HG03460 (cell line): ENCODE results near the gene B4GALT2.

Source experiments
- ATAC-seq: cut with Tn5 transposase; IDR thresholded peaks from one replicate; pipeline ENCODE4 v1.9.1; 2021; ENCODE audit not compliant: unreplicated experiment

Gene B4GALT2

DNA sequence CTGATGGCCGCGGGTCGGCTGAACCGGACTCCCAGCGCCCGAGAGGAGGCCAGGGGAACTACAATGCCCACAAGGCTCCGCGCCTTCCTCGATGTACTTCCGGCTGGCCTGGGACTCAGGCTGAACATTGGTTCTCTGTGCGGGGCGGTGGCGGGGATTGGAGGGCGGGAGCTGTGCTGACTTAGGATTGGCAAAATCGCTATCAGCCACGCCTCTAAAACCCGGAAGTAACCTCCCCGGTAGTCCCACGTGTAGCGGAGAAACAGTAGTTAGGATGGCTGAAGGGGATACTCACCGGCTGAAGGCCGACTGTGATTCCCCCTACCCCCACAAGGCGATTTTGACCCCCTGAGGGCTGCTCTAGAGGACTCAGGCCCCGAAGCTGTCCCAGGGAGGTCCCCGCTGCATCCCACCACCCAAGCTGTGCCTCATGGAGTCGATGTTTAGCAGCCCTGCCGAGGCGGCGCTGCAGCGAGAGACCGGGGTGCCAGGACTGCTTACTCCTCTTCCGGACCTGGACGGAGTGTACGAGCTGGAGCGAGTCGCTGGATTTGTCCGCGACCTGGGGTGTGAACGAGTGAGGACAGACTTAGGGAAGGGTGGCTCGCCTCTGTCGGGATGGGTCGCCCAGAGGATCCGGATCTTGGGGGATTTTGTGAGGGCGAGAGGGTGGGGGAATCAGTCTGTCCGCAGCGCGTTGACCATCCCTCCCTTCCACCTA lies 9.1 kb upstream of the B4GALT2 start, which contains the start of gene DPH2:
Gene DPH2 (plus strand): TSS at position 265 of the 721 bp plus-strand sequence. CDS start 166 bp downstream, at position 431.
- peak; percentile 68 for ATAC-seq

DNA sequence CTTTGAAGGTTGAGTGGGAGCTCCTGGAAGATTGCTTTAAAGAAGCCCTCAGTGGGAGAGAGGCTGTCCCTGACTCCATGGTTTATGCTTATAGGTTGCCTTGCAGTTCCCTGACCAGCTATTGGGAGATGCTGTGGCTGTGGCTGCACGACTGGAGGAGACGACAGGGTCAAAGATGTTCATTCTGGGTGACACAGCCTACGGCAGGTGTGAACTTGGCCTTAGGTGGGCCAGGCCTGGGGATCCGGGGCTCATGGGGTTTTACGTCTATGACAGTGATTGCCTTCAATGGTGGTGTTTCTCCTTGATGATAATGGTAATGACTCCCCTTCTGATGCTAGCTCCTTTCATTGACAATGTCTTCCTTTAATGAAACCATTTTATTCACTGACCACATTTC lies 8.5 kb upstream of the B4GALT2 start:
- no peak for ATAC-seq

DNA sequence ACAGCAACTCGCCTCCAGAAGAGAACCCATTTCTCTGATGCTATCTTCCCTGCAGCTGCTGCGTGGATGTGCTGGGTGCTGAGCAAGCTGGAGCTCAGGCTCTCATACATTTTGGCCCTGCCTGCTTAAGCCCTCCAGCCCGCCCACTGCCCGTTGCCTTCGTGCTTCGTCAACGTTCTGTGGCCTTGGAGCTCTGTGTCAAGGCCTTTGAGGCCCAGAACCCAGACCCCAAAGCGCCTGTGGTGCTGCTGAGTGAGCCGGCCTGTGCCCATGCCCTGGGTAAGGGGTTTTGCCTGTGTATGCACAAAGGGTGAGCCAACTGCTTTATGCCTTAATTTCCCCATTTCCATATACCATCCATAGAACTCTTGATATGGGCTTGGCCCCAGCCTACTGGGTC lies 8.1 kb upstream of the B4GALT2 start:
- no peak for ATAC-seq

DNA sequence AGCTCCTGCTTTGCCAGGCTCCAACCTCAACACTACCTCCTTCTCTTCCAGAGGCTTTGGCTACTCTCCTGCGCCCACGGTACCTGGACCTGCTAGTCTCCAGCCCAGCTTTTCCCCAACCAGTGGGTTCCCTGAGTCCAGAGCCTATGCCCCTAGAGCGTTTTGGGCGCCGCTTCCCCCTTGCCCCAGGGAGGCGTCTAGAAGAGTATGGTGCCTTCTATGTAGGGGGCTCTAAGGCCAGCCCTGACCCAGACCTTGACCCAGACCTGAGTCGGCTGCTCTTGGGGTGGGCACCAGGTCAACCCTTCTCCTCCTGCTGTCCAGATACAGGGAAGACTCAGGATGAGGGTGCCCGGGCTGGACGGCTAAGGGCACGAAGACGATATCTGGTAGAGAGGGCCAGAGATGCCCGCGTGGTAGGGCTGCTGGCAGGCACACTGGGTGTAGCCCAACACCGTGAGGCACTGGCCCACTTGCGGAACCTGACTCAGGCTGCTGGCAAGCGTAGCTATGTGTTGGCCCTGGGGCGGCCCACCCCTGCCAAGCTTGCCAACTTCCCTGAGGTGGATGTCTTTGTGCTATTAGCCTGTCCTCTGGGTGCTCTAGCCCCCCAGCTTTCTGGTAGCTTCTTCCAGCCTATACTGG lies 7.6 kb upstream of the B4GALT2 start:
- no peak for ATAC-seq

DNA sequence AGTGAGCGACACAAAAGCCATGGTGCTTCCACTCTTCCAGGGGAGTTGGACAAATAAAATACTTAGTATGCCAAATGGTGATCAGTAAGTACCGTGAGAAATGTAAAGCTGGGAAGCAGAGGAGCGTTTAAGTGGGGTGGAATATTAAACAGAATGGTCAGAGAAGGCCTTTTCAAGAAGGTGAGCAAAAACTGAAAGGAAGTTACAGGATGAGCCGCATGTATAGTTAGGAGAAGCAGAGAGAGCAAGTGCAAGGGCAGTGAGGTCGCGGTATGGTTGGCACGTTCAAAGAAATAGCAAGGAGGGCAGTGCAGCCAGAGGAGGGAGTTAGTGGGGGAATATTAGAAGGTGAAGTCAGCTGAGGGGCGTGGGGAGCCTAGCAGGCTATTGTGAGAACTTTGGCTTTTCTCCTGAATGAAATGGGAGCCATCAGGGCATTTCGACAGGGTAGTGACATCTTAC lies 5.0 kb upstream of the B4GALT2 start:
- no peak for ATAC-seq

DNA sequence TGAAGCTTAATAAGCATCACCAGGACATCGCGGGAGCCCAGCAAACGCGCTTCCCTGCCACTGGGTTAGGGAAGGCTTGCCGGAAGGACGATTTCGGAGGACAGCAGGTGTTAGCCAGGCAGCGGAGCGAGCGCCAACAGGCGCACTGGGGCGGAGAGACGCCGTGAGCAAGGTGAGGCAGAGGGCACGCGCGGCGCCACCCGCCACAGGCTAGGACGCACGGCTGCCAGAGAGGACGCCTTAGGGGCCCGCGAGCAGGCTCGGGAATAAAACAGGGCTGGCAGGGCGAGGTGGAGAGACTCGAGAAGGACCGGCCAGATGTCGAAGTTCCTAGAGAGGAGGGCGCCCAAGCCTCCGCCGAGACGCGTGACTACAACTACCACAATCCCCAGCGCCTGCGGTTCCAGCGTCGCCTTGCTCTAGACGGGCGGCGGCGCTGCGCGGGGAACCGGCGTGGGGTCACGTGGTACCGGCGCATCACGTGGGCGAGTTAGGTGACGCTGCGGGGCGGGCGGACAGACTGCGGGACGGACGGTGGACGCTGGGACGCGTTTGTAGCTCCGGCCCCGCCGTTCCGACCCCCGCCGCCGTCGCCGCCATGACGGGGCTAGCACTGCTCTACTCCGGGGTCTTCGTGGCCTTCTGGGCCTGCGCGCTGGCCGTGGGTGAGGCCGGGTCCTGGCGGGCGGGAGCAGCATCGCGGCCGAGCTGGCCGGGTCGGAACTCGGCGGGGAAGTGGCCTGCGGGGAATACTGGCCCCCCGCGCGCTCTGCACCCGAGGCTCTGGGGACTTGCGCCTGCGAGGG lies 4.4 kb upstream of the B4GALT2 start, which contains the start of gene ATP6V0B:
Gene ATP6V0B (plus strand): TSS at position 518 of the 806 bp plus-strand sequence. CDS start 81 bp downstream, at position 599.
- ATAC-seq, result peak; percentile 67

DNA sequence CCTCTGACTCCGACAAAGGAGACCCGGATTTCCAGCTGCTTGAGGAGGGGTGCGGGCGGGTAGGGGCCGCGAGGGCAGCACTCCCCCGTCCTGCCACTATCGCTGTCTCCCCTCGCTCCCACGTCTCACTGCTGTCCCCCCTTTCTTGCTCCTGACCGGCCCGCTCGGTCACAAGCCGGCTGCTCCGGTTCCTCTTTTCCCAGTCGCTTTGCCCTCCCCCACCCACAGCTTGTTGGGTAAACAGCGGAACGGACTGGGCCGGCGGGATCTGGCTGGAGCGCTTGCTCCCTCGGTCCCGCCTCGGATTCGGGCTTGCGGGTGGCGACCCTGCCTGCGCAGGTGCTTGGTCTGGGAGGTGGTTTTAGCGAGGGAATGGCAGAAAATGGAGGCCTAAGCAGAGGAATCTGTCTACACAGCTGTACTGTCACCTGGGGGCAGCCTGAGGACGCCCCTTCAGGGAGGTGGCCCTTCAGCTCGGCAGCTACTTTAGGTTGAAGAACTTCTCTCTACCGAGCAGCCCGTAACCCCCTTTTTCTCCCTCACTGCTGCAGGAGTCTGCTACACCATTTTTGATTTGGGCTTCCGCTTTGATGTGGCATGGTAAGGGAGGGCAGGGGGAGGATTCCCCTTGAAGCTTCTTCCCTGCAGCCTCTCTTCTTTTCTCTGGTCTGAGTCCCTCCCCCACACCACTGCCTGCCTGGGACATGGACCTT lies 3.6 kb upstream of the B4GALT2 start:
- ATAC-seq, result peak; percentile 10

DNA sequence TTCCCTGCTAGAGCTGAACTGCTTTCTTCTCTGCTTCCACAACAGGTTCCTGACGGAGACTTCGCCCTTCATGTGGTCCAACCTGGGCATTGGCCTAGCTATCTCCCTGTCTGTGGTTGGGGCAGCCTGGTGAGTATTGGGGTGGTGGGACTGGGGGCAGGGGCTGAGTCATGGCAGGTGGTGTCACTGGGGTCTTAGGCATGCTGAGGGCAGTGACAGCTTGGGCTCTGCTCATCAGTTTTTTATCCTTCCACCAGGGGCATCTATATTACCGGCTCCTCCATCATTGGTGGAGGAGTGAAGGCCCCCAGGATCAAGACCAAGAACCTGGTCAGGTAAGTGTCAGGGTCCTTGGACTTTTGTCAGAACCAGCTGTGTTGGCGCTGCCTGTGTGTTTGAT lies 3.0 kb upstream of the B4GALT2 start:
- ATAC-seq, result no peak

DNA sequence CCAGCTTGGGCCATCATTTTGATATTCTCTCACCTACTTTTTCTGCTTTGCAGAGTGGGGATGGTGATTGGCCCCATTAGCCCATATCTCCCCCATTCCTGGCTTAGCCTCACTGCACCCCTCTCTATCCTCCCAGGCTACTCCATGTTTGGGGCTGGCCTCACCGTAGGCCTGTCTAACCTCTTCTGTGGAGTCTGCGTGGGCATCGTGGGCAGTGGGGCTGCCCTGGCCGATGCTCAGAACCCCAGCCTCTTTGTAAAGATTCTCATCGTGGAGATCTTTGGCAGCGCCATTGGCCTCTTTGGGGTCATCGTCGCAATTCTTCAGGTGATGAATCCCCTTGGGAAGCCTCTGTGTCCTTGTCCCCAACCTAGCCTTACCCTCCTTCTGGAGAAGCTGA lies 2.1 kb upstream of the B4GALT2 start:
- no peak for ATAC-seq

DNA sequence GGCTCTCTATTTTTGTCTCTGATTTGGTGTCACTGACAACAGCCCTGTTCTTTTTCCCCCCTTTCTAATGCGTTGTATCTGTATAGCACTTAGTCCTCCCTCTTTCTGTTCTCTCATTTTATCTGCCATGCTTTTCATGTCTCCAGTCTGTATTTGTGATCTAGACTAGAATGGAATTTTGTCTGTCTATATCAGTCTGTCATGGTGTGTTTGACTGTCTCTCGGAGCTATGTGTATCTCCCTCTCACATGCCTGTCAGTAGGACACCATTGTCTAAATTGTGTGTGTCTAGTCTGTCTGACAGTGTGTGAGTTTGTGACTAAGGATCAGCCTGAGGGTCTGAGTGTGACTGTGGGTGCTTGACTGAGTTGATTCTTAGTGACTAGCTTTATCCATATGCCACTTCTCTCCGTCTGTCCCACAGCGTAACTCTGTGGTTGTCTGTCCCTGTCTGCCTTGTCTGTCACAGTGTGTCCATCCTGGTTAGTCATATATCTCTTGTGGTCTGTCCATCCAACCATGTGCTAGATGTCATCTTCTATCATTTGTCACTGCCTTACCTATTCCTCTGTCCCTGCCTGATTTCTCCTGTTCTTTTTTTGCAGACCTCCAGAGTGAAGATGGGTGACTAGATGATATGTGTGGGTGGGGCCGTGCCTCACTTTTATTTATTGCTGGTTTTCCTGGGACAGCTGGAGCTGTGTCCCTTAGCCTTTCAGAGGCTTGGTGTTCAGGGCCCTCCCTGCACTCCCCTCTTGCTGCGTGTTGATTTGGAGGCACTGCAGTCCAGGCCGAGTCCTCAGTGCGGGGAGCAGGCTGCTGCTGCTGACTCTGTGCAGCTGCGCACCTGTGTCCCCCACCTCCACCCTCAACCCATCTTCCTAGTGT lies 1.4 kb upstream of the B4GALT2 start:
- ATAC-seq, result no peak

DNA sequence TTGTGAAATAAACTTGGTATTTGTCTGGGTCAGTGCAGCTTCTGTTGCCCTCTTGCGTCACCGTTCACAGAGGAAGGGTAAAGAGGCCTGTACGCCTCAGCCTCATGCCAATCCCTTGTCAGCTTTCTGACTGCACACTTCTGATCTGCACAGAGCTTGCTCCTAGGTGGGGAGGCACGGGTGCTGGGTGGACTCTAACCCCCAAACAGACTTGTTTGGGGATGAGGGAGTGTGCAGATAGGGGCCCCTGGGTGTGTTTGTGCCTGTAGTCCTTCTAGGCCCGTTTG lies 803 bp upstream of the B4GALT2 start:
- ATAC-seq, result no peak

DNA sequence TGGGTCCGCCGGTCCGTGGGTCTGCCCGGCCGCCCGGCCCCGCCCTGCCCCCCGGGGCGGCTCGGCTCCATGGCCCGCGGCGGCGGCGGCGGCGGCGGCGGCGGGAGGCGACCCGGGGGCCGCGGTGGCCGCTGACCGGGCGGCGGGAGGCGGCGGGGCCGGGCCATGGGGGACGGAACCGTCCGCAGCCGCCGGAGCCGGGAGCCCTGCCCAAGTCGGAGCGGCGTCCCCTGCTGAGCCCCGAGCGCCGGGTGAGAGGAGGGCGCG lies 184 bp downstream of the B4GALT2 start:
- ATAC-seq, result no peak

DNA sequence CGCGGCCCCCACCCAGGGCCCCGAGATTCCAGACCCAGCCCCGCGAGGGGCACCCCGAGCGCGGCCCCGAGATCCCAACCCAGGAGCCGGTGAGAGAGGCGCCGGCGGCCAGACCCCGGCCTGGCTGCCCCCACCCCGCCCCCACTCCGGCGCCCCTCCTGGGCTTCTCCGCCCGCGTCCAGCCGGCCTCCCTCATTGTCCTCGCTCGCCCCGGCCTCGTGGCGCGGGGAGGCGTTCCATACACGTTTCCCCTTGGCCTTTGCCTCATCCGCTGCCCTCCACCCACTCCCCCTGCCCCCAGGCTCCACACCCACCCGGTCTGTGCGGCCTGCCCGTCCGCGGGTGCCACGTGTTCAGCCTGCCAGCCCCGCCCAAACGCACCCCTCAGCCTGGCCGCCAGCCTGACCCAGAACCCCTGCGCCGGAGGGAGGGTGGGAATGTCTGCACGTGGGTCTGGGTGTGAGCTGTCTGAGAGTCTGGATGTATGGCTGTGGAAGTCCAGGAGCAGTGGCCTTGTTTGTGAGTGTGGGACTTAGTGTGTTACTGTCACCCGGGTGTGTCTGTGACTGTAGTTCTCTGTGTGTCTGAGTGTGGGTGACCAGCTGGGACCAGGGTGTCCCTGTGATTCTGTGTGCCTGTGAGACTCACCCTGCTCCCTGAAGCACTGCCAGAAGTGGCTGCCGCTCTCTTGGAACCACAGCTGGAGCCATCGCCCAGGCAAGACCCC lies 681 bp downstream of the B4GALT2 start:
- no peak for ATAC-seq

DNA sequence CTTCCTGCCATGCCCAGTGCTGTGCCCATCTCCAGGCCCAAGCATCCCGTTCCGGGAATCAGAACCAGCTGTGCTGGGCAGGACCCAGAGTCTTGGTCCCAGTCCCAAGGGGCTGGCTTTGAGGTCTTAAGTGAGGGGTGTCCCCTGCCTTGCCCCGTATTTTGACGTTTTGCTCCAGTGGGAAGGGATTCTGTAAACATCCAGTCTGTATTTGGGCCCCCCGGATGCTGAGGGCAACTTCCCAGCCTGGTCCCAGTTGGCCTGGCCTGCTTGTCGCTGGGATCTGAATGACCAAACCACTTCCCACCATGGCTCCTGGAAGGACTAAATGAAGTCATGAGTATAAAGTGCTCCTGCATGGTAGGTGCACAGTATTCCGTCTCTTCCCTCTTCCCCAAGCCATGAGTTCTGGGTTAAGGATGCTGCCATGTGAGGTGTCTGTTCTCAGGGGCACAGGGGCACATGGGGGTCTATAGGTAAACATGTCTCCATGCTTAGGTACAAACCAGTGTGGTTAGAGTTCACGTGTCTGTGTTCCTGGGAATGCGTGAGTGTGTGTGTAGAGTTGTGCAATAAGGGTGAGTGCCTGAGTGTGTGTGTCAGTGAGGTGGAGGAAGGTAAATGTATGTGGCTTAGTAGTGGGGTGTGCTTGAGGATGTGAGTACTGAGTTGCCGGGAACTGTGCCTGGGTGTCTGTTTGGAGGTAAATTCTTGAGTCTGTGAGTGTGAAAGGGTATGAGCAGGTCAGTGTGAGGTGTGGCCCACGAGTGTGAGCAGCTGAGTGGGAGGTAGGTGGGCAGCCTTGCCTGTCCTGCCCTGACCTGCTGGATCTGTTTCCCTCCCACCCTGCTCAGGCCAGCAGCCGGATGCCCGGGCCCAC lies 1.5 kb downstream of the B4GALT2 start:
- no peak for ATAC-seq

DNA sequence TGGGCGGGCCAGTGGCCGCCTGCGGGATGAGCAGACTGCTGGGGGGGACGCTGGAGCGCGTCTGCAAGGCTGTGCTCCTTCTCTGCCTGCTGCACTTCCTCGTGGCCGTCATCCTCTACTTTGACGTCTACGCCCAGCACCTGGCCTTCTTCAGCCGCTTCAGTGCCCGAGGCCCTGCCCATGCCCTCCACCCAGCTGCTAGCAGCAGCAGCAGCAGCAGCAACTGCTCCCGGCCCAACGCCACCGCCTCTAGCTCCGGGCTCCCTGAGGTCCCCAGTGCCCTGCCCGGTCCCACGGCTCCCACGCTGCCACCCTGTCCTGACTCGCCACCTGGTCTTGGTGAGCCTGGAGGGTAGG lies 2.1 kb downstream of the B4GALT2 start:
- no peak for ATAC-seq

DNA sequence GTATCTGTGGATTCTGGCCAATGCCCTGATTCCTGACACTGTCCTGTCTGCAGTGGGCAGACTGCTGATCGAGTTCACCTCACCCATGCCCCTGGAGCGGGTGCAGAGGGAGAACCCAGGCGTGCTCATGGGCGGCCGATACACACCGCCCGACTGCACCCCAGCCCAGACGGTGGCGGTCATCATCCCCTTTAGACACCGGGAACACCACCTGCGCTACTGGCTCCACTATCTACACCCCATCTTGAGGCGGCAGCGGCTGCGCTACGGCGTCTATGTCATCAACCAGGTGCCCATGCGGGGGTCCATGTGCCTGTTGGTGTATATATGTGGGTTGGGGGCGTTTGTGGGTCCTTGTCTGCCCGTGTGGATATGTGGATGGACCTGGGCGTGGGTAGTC lies 2.6 kb downstream of the B4GALT2 start:
- no peak for ATAC-seq

DNA sequence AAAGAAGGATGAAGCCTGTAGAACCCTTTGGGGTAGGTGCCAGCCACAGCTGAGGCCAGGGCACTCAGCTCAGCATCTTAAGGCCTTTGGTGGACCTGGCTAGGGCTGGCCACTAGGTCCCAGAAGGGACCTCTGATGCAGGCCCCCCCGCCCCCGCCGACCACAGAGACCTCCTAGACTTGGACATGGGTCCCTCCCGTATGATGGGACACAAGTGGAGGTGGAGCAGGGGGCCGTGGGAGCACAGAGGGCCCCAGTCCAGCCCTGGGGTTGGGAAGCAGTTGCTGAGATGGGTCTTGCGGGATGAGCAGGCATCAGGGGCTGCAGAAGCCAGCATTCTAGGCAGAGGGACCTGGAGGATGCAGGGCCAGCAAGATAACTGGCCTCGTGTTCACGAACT lies 3.2 kb downstream of the B4GALT2 start:
- ATAC-seq, result no peak

DNA sequence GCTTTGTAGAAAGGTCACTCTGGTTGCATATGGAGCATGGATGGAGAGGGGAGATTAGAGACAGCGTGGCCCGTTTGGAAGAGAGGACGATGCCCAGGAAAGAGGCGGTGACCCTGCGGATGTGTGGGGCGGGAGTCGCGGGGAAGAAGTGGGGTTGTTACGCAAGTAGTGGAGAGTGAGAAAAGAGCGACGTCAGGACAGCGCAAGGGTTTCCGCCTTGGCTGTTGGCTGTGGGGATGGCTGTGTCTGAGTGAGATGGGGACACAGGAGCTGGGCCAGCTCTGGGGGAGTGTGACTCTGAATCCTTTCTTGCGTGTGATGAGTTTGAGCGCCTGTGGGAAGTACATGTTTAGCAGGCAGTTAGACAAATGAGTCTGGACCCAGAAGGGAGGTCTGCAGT lies 3.8 kb downstream of the B4GALT2 start:
- ATAC-seq, result no peak
